ENCODE measurements around the gene FCGBP. TPM values are rescaled to one million over a fixed set of nuclear protein-coding genes. Genes with fewer than 3 reads are reported as not detected.

FCGBP gene
- total RNA-seq = 5.0 TPM

DNA sequence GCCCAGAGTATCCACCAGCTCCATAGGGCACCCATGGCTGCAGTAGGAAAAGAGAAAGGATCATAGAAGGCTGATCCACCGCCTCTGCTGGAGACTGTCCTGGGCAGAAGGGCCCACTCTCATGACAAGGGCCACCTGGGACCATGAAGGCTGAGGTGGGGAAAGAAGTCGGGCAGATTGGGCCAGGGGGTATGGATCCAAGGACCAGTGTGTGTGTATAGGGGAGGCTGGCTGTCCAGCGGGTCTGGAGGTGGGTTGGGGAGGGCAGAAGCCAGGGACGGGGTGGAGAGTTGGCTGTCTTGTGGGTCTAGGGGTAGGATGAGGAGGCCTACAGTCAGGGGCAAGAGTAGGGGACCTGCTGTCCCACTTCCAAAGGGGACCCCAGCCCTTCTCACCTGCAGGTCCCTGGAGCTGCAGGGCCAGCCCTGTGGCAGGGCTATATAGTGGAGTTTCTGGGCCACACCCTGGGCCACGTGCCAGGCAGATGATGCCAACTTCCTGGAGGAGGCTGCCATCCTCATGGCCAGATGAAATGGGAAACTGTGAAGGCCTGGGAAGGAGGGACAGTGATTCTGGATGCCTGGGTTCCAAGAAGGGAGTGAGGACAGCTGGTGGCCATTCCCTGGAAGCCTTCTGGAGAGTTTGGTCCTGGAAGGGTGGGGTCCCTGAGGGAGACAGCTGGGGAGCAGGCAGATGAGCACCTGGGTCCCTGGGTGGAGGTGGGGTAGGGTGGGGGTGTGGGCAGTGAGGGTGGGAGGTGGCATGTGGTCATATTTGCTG lies at the start of gene FCGBP:
Gene FCGBP (minus strand): TSS at position 51 of the 780 bp plus-strand sequence.

DNA sequence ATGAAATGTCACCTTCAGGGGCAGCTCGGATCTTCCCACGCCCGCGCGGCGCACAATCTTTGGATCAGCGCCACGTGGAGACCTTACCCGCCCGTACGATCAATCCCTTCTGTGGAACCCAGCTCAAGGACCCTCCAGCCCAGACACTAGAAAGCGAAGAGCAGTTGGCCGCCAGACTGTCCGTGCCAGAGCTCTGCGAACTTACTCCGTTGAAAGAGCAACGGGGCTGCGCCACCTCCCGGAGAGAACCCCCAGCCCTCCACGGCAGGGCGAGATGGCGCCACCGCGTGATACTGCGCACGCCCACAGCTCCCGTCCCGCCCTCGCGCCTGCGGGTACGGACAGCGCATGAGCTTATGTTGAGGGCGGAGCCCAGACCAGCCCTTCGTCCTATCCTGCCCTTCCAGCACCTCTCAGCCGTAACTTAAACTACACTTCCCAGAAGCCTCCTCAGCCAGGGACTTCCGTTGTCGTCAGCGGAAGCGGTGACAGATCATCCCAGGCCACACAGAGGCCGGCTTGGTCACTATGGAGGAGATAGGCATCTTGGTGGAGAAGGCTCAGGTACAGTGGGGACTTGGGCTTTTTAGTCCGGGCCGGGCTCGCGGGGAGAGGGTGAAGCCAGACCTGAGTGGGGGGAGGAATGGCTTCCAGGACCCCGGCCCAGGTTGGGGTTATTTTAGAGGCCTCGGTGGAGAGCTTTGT lies 36.4 kb upstream of the FCGBP start, which contains the start of gene PSMC4:
Gene PSMC4 (plus strand): TSS at position 491 of the 705 bp plus-strand sequence. CDS start 38 bp downstream, at position 529.

Other genes with a start within 250 kb of the FCGBP start
- not detected for gene LGALS14, start 230.2 kb downstream of the FCGBP start, total RNA-seq
- gene CLC, start 196.6 kb downstream of the FCGBP start, total RNA-seq = not detected
- not detected for gene LEUTX, start 155.8 kb downstream of the FCGBP start, total RNA-seq
- gene DYRK1B, start 100.5 kb downstream of the FCGBP start, total RNA-seq = 30.4 TPM
- 121 TPM for gene FBL, start 88.3 kb downstream of the FCGBP start, total RNA-seq
- 78.3 TPM for gene PSMC4, start 36.5 kb upstream of the FCGBP start, total RNA-seq
- 20.3 TPM for gene ZNF546, start 62.4 kb upstream of the FCGBP start, total RNA-seq
- 110 TPM for gene ZNF780B, start 121.6 kb upstream of the FCGBP start, total RNA-seq
- 50.7 TPM for gene ZNF780A, start 156.3 kb upstream of the FCGBP start, total RNA-seq